NCI-H82 treated with DMSO at 0.1 percent for 48 hours (cell line): ENCODE data around the gene CHST7.

Experiments used
- DNase-seq: peaks from one replicate; lab custom pipeline; 2025; ENCODE audit not compliant: unreplicated experiment; lab: John Stamatoyannopoulos, UW

CHST7 gene

GRCh38 chrX:46647251-46647650 is 73.7 kb downstream of the CHST7 start:
- DNase-seq, result no peak
